HCT116 (cell line): ENCODE results near the gene RAB27A. TPM values are rescaled to one million over a fixed set of nuclear protein-coding genes. Genes with fewer than 3 reads are reported as not detected.

ENCODE experiments used
- ATAC-seq: fragments of 200-7000 bp; cut with Tn5 transposase; 2 replicates; pipeline ENCODE4 v1.9.1; 2020; ENCODE audit warnings: mild to moderate bottlenecking, moderate library complexity
- BruUV-seq: library from RNA; stranded (reverse); fragments of 400-500 nt; replicated peaks from 2 replicates; lab custom pipeline; 2021; lab: Mats Ljungman, UMichigan
- CTCF ChIA-PET: fragments of 300-600 bp; sonication (Branson Sonifier 250); formaldehyde crosslinking; loops from one replicate; lab custom pipeline; 2021; ENCODE audit warnings: antibody characterized with exemption; lab: Charles Lee
- POLR2A ChIA-PET: fragments of 300-600, 350-600 bp; sonication (Branson Sonifier 250); formaldehyde crosslinking; loops from one replicate; lab custom pipeline; 2021; ENCODE audit warnings: antibody characterized with exemption; lab: Charles Lee
- RAD21 ChIA-PET, 2 experiments: fragments of 300-600 bp; sonication (Branson Sonifier 250); formaldehyde crosslinking; loops; one replicate each; lab custom pipeline; 2023; ENCODE audit warnings: low total read pairs in 2 of 2; ENCODE audit not compliant: uncharacterized antibody in 2 of 2, unreplicated experiment in 2 of 2, low non-redundant PET in 1 of 2; lab: Charles Lee
- DNase-seq: peaks from one replicate; pipeline ENCODE4 v3.0.0-alpha.2; 2010; ENCODE audit warnings: low read depth, low spot score
- H2AFZ ChIP-seq: fragments of 200-600 bp; shearing (Covaris generic), sonication (generic); 2 replicates; pipeline ENCODE4 v1.6.1; 2017; ENCODE audit warnings: low read depth, mixed run types, mixed read lengths, antibody characterized with exemption, low read length; ENCODE audit not compliant: poor library complexity, severe bottlenecking
- H3K27ac ChIP-seq: 2 replicates; pipeline ENCODE4 v1.5.1; 2012; ENCODE audit warnings: low read depth, low read length
- H3K27me3 ChIP-seq: fragments of 200-600 bp; sonication (generic); 2 replicates; pipeline ENCODE4 v1.6.1; 2016; ENCODE audit warnings: mixed run types, low read length, mixed read lengths; ENCODE audit not compliant: insufficient read depth
- H3K36me3 ChIP-seq, 2 experiments: fragments of 200-500 bp in 1 of 2; fragments of 200-600 bp in 1 of 2; sonication (Bioruptor generic) in 1 of 2; sonication (generic) in 1 of 2; 2 replicates each; pipeline versions ENCODE4 v1.5.1 to v1.6.1; 2014 to 2016; ENCODE audit warnings: low read length in 2 of 2, inconsistent platforms in 1 of 2, mixed read lengths in 1 of 2, mixed run types in 1 of 2; ENCODE audit not compliant: insufficient read depth in 2 of 2, control insufficient read depth in 1 of 2
- H3K4me1 ChIP-seq, 2 experiments: fragments of 200-600 bp in 1 of 2; sonication (generic) in 1 of 2; 2 replicates each; pipeline versions ENCODE4 v1.5.1 to v1.6.1; 2012 to 2017; ENCODE audit warnings: low read length in 2 of 2, inconsistent platforms in 1 of 2, mild to moderate bottlenecking in 1 of 2, mixed read lengths in 1 of 2, mixed run types in 1 of 2, moderate library complexity in 1 of 2; ENCODE audit not compliant: insufficient read depth in 2 of 2, control insufficient read depth in 1 of 2
- H3K4me2 ChIP-seq: fragments of 200-600 bp; sonication (generic); 2 replicates; pipeline ENCODE4 v1.6.1; 2017; ENCODE audit warnings: mixed run types, low read length, mixed read lengths
- H3K4me3 ChIP-seq, 2 experiments: fragments of 200-600 bp in 1 of 2; sonication (generic) in 1 of 2; replicated peaks in 1 of 2; 2 replicates each; pipeline ENCODE4 v1.5.1; 2011 to 2016; ENCODE audit warnings: low read length in 2 of 2, control low read depth in 1 of 2, low read depth in 1 of 2, mild to moderate bottlenecking in 1 of 2, mixed read lengths in 1 of 2, mixed run types in 1 of 2
- H3K79me2 ChIP-seq: fragments of 200-600 bp; sonication (generic); 2 replicates; pipeline ENCODE4 v1.6.1; 2017; ENCODE audit warnings: mild to moderate bottlenecking, mixed run types, low read length, moderate library complexity, mixed read lengths; ENCODE audit not compliant: insufficient read depth
- H3K9ac ChIP-seq: fragments of 200-600 bp; sonication (generic); 2 replicates; pipeline ENCODE4 v1.6.1; 2016; ENCODE audit warnings: low read length, mixed read lengths
- H3K9me2 ChIP-seq: fragments of 200-600 bp; sonication (generic), shearing (Covaris generic); 2 replicates; pipeline ENCODE4 v1.6.1; 2017; ENCODE audit warnings: mixed run types, mild to moderate bottlenecking, moderate library complexity; ENCODE audit not compliant: insufficient read depth
- H3K9me3 ChIP-seq, 2 experiments: fragments of 200-500 bp in 1 of 2; fragments of 200-600 bp in 1 of 2; sonication (Bioruptor generic) in 1 of 2; sonication (generic) in 1 of 2; 2 replicates each; pipeline ENCODE4 v1.6.1; 2014 to 2017; ENCODE audit warnings: low read length in 2 of 2, mixed read lengths in 2 of 2, inconsistent platforms in 1 of 2, low read depth in 1 of 2, mild to moderate bottlenecking in 1 of 2, mixed run types in 1 of 2, moderate library complexity in 1 of 2; ENCODE audit not compliant: control insufficient read depth in 1 of 2, insufficient read depth in 1 of 2
- H4K20me1 ChIP-seq: fragments of 200-600 bp; sonication (generic), shearing (Covaris generic); 2 replicates; pipeline ENCODE4 v1.6.1; 2017; ENCODE audit warnings: mixed run types, mild to moderate bottlenecking, moderate library complexity; ENCODE audit not compliant: insufficient read depth
- EGR1 ChIP-seq: IDR thresholded peaks from 2 replicates; pipeline ENCODE4 v1.6.1; 2012; ENCODE audit warnings: low read depth
- EZH2 ChIP-seq: fragments of 200-600 bp; sonication (generic); IDR thresholded peaks from 2 replicates; pipeline ENCODE4 v1.6.1; 2017; ENCODE audit warnings: antibody characterized with exemption, mixed run types
- FOSL1 ChIP-seq: IDR thresholded peaks from 2 replicates; pipeline ENCODE4 v1.6.1; 2012; ENCODE audit warnings: low read depth
- JUND ChIP-seq: IDR thresholded peaks from 2 replicates; pipeline ENCODE4 v1.6.1; 2012
- POLR2A ChIP-seq: IDR thresholded peaks from 2 replicates; pipeline ENCODE4 v1.7.0; 2011; ENCODE audit warnings: borderline replicate concordance; ENCODE audit not compliant: insufficient read depth, insufficient read length; ENCODE audit errors: extremely low read depth
- RAD21 ChIP-seq: IDR thresholded peaks from 2 replicates; pipeline ENCODE4 v1.6.1; 2012; ENCODE audit warnings: low read depth, mild to moderate bottlenecking
- SIN3A ChIP-seq: IDR thresholded peaks from 2 replicates; pipeline ENCODE4 v1.6.1; 2012; ENCODE audit warnings: low read depth
- YY1 ChIP-seq: IDR thresholded peaks from 2 replicates; pipeline ENCODE4 v1.6.1; 2011; ENCODE audit warnings: low read length, low read depth, moderate library complexity, mild to moderate bottlenecking; ENCODE audit not compliant: insufficient replicate concordance; ENCODE audit errors: extremely low read depth
- intact Hi-C: fragments of 100-400 bp; cut with micrococcal nuclease; formaldehyde crosslinking; loops from 2 replicates; pipeline ENCODE4 v1.10.0; 2022
- total RNA-seq: library from RNA; stranded (reverse); gene quantifications from one replicate; pipeline ENCODE4 v1.2.1, GENCODE V29; 2021; ENCODE audit not compliant: unreplicated experiment
- TF ChIP-seq, protein P1 (sequence below): IDR thresholded peaks from 2 replicates; pipeline ENCODE4 v1.6.1; 2011; ENCODE audit warnings: mild to moderate bottlenecking, low read length, moderate library complexity; ENCODE audit not compliant: insufficient replicate concordance; ENCODE audit errors: extremely low read depth
- TF ChIP-seq, protein P2 (sequence below): IDR thresholded peaks from 2 replicates; pipeline ENCODE4 v1.6.1; 2012; ENCODE audit warnings: low read depth

Gene RAB27A
- total RNA-seq, 1 experiment from 2014 or later = 8.8 TPM

DNA sequence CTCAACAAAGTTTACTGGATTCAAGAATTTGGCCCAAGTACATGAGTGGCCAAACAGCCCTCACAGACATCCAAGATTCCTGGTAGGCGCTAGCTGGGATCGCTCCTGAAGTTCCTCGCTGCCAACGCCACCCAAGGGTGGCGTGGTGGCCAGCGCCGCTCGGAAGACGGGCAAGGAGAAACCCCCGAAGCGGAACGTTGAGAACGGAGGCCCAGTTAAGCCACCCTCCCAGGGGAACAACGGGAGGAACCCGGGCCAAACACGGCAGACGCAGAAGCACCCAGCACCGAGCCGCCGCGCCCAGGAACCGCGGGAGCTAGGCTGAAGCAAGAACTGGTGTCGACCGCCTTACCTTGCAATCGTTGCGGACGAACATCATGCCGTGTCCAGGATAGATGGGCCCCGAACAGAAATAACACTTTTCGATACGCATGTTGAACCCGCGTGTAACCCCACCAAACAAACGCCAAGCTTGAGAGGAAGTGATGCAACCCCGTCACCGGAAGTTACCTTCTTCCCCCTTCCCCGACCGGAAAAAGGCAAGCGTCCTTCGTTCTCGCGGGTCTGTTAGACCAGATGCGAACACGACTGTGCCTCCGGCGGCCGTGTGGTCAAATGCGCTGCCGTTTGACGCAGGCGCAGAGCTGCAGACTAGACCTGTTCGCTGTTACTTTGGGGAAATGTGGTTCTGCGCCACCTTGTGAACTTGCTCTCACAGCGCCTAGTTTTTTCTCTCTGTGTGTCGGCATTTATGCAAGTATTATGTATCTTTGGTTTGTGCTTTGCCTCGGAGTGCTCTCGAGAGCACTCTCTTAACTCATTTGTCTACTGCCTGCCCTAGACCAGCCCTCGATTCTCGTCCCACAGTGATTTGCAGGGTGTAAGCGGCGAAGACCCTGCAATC is 92.9 kb downstream of the RAB27A start, which contains the start of gene RSL24D1 (continued):
- TF ChIP-seq, protein P1, sequence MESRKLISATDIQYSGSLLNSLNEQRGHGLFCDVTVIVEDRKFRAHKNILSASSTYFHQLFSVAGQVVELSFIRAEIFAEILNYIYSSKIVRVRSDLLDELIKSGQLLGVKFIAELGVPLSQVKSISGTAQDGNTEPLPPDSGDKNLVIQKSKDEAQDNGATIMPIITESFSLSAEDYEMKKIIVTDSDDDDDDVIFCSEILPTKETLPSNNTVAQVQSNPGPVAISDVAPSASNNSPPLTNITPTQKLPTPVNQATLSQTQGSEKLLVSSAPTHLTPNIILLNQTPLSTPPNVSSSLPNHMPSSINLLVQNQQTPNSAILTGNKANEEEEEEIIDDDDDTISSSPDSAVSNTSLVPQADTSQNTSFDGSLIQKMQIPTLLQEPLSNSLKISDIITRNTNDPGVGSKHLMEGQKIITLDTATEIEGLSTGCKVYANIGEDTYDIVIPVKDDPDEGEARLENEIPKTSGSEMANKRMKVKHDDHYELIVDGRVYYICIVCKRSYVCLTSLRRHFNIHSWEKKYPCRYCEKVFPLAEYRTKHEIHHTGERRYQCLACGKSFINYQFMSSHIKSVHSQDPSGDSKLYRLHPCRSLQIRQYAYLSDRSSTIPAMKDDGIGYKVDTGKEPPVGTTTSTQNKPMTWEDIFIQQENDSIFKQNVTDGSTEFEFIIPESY = peak; percentile 92

DNA sequence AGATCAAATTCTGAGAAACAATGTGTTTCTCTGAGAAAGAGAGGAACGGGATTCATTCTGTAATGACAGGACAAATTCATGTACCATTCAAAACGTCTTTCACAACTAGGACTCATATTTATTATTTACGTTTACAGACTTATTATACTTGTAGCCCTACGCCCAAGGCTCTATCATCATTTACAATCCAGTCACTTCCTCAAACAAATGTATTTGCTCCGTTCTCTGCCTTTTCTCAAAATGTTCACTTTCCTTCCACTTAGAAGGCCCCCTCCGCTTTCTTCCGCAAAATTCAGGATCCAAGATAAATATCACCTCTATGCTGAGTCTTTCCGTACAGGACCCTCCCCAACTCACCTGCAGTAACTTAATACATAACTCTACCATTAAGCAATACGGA is 93.6 kb downstream of the RAB27A start:
- Histone ChIP-seq H3K9me2 (no peaks in the 10 kb centered on the region), H3K27ac (peak overlapping the region; percentile 86), H2AFZ (no peak overlapping the region), H3K79me2 (peaks cover 58% of the 10 kb centered on the region), H3K4me3 (peak overlapping the region; percentile 83 to 86), H3K36me3 (peaks cover 15 to 21% of the 10 kb centered on the region in 2 experiments; a peak in 2 of 4 replicates), H4K20me1 (peaks cover 10% of the 10 kb centered on the region; the same call in 1 of the 2 replicates), H3K9me3 (no peaks in the 10 kb centered on the region), H3K4me2 (peak overlapping the region; percentile 85), H3K4me1 (peaks cover 15 to 21% of the 10 kb centered on the region in 2 experiments; a peak in 3 of 4 replicates), H3K27me3 (no peaks in the 10 kb centered on the region), H3K9ac (peak overlapping the region; percentile 89)
- POLR2A ChIA-PET = interaction anchor here (1.2 to 1.7 kb wide), 3 partner anchors 10 to 212 kb away, joined by 3 to 6 read pairs (median 3); partner anchors contain the start of genes CCPG1, PIERCE2, PIGB and PIGBOS1
- TF ChIP-seq, protein P2, sequence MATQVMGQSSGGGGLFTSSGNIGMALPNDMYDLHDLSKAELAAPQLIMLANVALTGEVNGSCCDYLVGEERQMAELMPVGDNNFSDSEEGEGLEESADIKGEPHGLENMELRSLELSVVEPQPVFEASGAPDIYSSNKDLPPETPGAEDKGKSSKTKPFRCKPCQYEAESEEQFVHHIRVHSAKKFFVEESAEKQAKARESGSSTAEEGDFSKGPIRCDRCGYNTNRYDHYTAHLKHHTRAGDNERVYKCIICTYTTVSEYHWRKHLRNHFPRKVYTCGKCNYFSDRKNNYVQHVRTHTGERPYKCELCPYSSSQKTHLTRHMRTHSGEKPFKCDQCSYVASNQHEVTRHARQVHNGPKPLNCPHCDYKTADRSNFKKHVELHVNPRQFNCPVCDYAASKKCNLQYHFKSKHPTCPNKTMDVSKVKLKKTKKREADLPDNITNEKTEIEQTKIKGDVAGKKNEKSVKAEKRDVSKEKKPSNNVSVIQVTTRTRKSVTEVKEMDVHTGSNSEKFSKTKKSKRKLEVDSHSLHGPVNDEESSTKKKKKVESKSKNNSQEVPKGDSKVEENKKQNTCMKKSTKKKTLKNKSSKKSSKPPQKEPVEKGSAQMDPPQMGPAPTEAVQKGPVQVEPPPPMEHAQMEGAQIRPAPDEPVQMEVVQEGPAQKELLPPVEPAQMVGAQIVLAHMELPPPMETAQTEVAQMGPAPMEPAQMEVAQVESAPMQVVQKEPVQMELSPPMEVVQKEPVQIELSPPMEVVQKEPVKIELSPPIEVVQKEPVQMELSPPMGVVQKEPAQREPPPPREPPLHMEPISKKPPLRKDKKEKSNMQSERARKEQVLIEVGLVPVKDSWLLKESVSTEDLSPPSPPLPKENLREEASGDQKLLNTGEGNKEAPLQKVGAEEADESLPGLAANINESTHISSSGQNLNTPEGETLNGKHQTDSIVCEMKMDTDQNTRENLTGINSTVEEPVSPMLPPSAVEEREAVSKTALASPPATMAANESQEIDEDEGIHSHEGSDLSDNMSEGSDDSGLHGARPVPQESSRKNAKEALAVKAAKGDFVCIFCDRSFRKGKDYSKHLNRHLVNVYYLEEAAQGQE = no peak
- TF ChIP-seq FOSL1 (no peak), EZH2 (no peak), YY1 (no peak), POLR2A (no peak), JUND (no peak), RAD21 (no peak), EGR1 (no peak), SIN3A (no peak)
- intact Hi-C loops = no loop called here
- RAD21 ChIA-PET = no interaction called here
- no peak for DNase-seq
- BruUV-seq = no TSS peak
- no peak for ATAC-seq
- CTCF ChIA-PET = interaction anchor here (1.4 to 1.7 kb wide), 2 partner anchors 10 to 212 kb away, joined by 3 to 5 read pairs; partner anchors contain the start of genes CCPG1 and PIERCE2
